DND-41 (cell line): ENCODE measurements around the gene MEFV.

ENCODE experiments used
- EZH2 ChIP-seq: IDR thresholded peaks from 3 replicates; pipeline ENCODE4 v1.6.1; 2012; ENCODE audit warnings: borderline replicate concordance, low read depth, mild to moderate bottlenecking, moderate library complexity, low read length, inconsistent platforms; ENCODE audit not compliant: severe bottlenecking
- TF ChIP-seq, protein P1 (sequence below): IDR thresholded peaks from 2 replicates; pipeline ENCODE4 v1.5.1; 2012; ENCODE audit warnings: borderline replicate concordance, low read length, moderate library complexity, mild to moderate bottlenecking; ENCODE audit not compliant: poor library complexity, severe bottlenecking; ENCODE audit errors: extremely low read depth

DNA sequence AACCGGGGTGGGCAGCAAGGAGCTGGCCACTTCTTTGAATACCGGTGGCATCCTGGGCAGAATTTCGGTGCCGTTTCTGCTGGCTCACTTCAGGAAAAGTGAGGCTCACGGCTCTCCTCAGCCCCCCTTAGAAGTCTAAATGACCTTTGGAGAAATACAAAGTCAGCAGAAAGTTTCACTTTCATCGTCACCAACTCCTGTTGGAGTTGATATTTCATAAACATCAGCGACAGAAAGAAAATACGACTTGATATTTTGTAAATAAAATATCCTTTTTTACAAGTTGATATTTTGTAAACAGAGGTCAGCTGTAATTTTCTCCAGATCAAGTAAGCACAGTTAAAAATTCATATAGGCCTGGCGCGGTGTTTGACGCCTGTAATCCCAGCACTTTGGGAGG lies 49.6 kb upstream of the MEFV start:
- TF ChIP-seq EZH2 = no peak
- TF ChIP-seq, protein P1, sequence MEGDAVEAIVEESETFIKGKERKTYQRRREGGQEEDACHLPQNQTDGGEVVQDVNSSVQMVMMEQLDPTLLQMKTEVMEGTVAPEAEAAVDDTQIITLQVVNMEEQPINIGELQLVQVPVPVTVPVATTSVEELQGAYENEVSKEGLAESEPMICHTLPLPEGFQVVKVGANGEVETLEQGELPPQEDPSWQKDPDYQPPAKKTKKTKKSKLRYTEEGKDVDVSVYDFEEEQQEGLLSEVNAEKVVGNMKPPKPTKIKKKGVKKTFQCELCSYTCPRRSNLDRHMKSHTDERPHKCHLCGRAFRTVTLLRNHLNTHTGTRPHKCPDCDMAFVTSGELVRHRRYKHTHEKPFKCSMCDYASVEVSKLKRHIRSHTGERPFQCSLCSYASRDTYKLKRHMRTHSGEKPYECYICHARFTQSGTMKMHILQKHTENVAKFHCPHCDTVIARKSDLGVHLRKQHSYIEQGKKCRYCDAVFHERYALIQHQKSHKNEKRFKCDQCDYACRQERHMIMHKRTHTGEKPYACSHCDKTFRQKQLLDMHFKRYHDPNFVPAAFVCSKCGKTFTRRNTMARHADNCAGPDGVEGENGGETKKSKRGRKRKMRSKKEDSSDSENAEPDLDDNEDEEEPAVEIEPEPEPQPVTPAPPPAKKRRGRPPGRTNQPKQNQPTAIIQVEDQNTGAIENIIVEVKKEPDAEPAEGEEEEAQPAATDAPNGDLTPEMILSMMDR = no peak
